Measurements from ENCODE around the gene AFMID. TPM values are rescaled to one million over a fixed set of nuclear protein-coding genes. Genes with fewer than 3 reads are reported as not detected.

AFMID gene
- total RNA-seq, 1 donor from 2014 or later, result 38.6 TPM

GRCh38 chr17:78227455-78227916, 40.3 kb downstream of the AFMID start:
- peaks cover 21% of the 10 kb centered on the region for H3K27me3 ChIP-seq (ENCODE audit: low read depth)
- H3K4me3 ChIP-seq, result no peak overlapping the region
- ATAC-seq, result no peak
- H3K27ac ChIP-seq, result no peak overlapping the region
- DNase-seq, result no peak
- no peaks in the 10 kb centered on the region for H3K36me3 ChIP-seq
- H3K4me1 ChIP-seq, result peaks cover 23% of the 10 kb centered on the region
- intact Hi-C loops (cut with DNase I), result no loop called here
- TF ChIP-seq CTCF (IDR thresholded peaks at IDR 0.05), result no peak
- no peaks in the 10 kb centered on the region for H3K9me3 ChIP-seq

DNA sequence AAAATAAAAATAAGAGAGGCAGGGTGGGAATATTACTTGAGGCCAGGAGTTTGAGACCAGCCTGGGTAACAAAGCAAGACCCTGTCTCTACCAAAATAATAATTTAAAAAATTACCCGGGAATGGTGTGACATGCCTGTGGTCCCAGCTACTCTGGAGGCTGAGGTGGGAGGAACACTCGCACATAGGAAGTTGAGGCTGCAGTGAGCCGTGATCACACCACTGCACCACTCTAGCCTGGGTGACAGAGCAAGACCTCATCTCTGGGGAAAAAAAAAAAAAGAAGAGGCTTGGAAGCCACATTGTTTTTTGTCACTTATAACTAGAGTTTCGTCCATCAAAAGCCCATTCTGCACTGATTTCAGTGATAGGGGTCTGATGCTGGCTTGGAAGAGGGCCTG, 41.0 kb downstream of the AFMID start:
- no peak for DNase-seq

DNA sequence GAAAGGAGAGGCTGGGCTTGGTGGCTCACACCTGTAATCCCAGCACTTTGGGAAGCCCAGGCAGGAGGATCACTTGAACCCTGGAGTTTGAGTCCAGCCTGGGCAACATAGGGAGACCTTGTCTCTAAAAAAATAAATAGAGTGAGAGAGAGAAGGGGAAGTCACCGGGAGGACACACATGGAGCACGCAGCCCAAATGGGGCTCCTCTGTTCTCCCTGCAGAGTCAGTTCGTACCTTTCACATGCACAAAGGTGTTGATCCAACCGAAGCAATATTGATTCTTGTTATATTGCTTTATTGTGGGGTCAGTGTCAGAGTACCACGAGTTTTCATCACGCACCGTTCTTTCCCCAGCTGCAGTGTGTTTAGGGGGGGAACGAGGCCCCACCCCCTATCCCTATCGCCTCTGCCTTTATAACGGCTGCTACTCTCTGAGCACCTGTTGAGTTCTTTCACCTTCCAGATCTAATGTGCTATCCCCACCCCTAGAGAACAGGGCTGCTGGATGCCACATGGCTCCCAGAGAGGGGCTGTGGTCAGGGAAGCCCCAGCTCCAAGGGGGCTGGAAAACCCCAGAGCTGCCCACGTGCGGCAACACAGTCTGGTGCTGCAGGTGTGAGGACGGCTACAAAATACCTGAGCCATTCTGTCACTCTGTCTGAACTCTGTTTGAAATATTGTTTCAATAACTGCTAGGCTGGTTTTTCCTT, 43.2 kb downstream of the AFMID start:
- Histone ChIP-seq H3K4me3 (no peak overlapping the region), H3K4me1 (peaks cover 7% of the 10 kb centered on the region), H3K9me3 (no peaks in the 10 kb centered on the region), H3K27me3 (ENCODE audit: low read depth) (peaks cover 33% of the 10 kb centered on the region), H3K36me3 (no peaks in the 10 kb centered on the region), H3K27ac (no peak overlapping the region)
- no peak for ATAC-seq
- no peak for TF ChIP-seq CTCF (IDR thresholded peaks at IDR 0.05)
- intact Hi-C loops (cut with DNase I), result no loop called here
- no peak for DNase-seq

More for the DNA sequence above, 41.0 kb downstream of the AFMID start:
- ATAC-seq, result no peak
- Histone ChIP-seq H3K27ac (no peak overlapping the region), H3K36me3 (no peaks in the 10 kb centered on the region), H3K27me3 (ENCODE audit: low read depth) (peaks cover 28% of the 10 kb centered on the region), H3K4me3 (no peak overlapping the region), H3K9me3 (no peaks in the 10 kb centered on the region), H3K4me1 (peaks cover 18% of the 10 kb centered on the region)
- intact Hi-C loops (cut with DNase I), result no loop called here
- no peak for TF ChIP-seq CTCF (IDR thresholded peaks at IDR 0.05)

GRCh38 chr17:78230996-78231935, 44.1 kb downstream of the AFMID start, which contains the start of gene TMEM235:
Gene TMEM235 (plus strand): TSS chr17:78231631. CDS start chr17:78232024, 393 bp downstream.
- no peak for TF ChIP-seq CTCF (IDR thresholded peaks at IDR 0.05)
- no peaks in the 10 kb centered on the region for H3K36me3 ChIP-seq
- H3K27ac ChIP-seq, result no peak within 1 kb of the TSS
- H3K27me3 ChIP-seq (ENCODE audit: low read depth), result peaks cover 33% of the 10 kb centered on the region
- ATAC-seq (no peak), DNase-seq (no peak)
- no peak within 1 kb of the TSS for H3K4me3 ChIP-seq
- intact Hi-C loops (cut with DNase I), result no loop called here
- no peaks in the 10 kb centered on the region for H3K9me3 ChIP-seq
- H3K4me1 ChIP-seq, result peaks cover 7% of the 10 kb centered on the region

- Histone ChIP-seq H3K27me3 (ENCODE audit: low read depth) (peaks cover 33% of the 10 kb centered on the region), H3K4me3 (no peak overlapping the region), H3K9me3 (no peaks in the 10 kb centered on the region), H3K36me3 (no peaks in the 10 kb centered on the region), H3K27ac (no peak overlapping the region), H3K4me1 (peaks cover 7% of the 10 kb centered on the region)
- intact Hi-C loops (cut with DNase I), result no loop called here
- no peak for DNase-seq
- no peak for TF ChIP-seq CTCF (IDR thresholded peaks at IDR 0.05)
- ATAC-seq, result peak; percentile 11 to 14
Measured at GRCh38 chr17:78231991-78232858, 45.1 kb downstream of the AFMID start.

Data from lower lobe of right lung (tissue), 2 donors.